IPS-11a (cell line): Measurements from ENCODE around the gene TUBA1A.
"Not testable (repeated sequence)": the region's sequence is repeated elsewhere in the genome, so short reads cannot be mapped to it uniquely, and the experiment has no call there.

Experiments
- H3K4me3 ChIP-seq: one replicate; pipeline ENCODE4 v1.5.1; 2013; ENCODE audit warnings: low read depth, low read length, control low read depth

Gene TUBA1A

DNA sequence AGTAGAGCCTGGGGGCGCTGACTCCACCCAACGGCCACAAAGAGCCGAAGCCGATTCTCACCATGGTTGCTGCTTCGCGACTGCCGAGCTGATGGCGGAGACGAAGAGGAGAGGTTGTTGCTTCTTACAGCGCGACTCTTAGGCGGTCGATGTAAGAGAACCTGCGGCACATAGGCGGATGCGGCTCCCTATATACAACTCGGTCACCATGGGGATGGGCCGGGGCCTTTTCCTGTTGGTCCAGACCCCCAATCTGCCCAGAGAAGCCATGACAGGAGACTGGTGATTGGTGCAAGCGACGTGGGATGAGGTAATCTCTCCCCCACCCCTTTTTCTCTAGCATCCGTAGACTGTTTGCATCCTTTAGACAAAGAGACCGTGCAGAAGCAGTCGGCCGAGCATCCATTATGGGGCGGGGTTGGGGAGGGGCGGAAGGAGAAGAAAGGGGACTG, at the start of gene TUBA1A:
Gene TUBA1A (minus strand): TSS at position 165 of the 452 bp plus-strand sequence. CDS start 101 bp downstream, at position 64.
- H3K4me3 ChIP-seq = peak within 1 kb of the TSS; percentile 85

GRCh38 chr12:49236423-49236822, 47.5 kb upstream of the TUBA1A start:
- no peak overlapping the region for H3K4me3 ChIP-seq

DNA sequence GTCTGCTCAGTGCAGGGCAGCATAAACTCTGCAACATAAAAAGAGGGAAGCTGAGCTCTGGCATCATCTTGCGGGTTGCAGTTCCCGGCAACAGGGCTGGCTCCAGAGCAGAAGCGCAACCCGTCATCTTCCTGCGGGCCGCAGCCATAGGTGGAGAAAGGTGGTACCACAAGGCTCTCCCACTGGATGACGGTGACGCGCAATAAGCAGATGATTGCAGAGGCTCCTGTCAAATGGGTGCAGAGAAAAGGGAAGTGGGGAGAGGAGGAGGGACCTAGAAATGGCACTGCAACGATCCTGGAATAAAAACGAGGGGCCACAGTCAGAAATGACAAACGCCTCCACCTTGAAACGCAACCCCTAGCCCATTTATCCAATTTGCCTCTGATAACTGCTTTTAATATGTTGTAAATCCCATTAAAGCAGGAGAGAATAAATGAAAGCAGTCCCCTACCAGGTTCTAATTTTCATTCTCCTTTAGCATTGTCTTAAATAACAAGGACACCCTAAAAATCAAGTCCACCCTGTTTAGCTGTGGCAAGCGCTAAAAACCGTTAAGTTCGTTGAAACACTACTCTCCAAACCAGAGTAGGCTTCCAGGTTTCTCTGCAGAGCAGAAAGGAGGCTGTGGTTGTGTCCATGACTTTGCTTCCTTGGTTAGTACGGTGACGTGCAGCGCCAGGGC, 45.1 kb upstream of the TUBA1A start:
- H3K4me3 ChIP-seq = no peak overlapping the region

- no peak overlapping the region for H3K4me3 ChIP-seq
These were observed 44.3 kb upstream of the TUBA1A start for GRCh38 chr12:49232940-49233841.

DNA sequence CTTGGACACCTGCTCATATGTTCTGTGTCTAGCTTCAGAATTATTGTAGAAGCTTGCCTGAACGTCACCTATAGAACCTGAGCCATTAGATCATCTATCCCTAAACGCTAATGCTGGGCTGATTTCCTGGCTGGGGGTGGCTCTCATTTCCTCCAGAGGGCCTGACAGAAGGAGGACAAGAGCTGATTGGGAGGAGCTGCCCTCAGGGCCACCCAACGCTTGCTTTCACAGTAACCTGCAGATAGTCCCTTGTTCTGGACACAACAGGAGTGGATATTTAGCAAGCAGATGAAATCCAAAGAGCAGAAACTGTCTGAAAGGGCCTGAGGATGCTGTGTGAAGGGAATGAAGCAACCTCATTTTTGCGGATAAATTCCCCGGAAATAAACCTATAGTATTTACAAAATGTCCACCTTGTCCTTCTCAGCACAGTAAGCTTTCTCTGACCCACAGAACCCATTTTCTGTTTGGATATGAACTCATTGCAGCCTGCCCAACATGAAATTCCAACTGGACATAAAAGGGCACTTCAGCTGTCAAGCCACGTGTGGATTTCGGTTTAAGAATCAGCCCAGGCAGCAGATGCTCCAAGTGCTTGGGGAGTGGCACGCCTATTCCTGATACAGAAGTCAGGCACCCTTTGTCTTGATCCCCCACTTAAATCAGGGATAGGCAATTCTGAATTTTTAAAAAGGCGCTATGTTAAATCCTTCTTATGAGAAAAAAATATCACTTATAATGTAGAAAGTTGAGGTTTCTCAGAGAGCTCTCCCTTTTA, 43.2 kb upstream of the TUBA1A start:
- H3K4me3 ChIP-seq = no peak overlapping the region

DNA sequence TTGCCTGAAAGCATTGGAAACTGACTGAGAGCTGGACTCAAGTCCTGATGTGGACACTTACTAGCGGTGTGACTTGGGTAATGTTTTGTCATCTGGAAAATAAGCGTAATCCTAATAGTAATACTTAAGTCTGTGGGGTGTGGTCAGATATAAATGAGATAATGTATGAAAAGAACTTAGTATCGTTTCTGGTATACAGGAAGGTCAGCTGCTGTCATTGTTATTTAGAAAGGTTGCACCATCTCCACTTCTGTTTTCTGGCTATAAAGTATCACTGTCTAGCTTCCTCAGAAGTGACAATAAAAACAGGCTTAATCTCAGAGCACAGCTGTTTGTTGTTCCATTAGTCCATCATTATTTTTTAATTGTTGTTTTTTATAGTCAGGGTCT, 41.9 kb upstream of the TUBA1A start:
- H3K4me3 ChIP-seq = no peak overlapping the region

DNA sequence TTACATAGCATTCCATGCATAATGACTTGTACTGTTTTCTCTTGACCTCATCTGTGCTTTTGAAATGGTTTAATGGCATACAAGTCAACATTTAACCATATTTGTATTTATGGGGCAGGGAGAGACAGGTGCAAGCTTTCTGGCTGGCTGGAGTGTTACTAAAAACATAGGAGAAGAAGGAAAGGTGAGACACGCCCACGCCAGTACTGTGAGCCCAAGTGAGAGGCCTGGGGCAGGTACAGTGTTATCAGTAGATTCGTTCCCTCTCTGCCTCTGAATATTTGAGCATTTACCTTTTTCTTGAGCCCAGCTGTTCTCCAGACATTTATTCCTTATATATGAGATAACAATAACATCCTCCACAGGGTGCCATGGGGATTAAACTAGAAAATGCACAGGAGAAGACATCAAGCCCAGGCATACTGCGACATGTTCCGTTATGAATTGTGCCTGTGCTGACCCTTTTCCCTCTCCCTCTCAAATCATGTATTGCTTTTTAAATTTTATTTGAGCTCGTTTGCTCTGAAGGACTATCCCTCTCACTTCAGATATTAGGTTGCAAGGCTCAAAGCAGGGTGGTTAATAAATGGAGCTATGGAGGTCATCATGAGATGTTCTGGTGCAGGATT, 41.4 kb upstream of the TUBA1A start:
- H3K4me3 ChIP-seq = no peak overlapping the region

DNA sequence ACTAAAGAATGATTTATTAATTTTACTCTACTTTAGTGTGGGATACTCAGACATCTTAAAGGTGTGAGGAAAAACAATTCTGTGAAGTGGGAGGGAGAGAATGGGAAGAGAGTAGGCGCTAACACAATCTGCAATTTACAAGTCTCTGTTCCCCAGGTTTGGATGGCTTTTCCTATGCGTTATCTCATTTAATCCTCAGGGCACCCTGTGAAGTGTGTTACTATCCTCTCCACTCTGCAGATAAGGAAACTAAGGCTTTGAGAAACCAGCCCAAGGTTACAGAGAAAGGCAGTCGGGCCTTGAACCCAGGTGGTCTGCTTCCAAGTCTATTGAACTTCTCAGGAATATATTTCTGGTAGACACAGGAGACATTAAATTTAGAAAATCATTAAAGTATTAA, 39.8 kb upstream of the TUBA1A start:
- H3K4me3 ChIP-seq = no peak overlapping the region

DNA sequence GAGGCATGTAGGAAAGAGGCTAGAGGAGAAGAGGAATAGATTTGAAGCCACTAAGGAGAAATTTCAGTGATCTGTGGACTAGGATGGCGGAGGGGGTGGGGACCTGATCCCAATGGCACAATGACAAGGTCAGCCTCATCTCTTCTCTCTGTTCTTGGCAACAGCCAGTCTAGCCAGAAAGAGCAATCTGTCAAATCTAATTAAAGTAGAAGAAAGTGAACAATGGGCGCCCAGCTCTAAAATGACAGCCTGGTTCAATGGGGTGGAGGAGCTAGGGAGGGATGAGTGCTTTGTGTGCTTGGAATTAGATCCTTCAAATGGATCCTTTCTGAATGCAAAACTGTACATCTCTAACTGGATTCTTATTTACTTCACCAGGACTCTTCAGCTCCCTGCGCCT, 38.8 kb upstream of the TUBA1A start:
- H3K4me3 ChIP-seq = no peak overlapping the region

- no peak overlapping the region for H3K4me3 ChIP-seq
These were observed 36.8 kb upstream of the TUBA1A start for GRCh38 chr12:49225576-49226166.

DNA sequence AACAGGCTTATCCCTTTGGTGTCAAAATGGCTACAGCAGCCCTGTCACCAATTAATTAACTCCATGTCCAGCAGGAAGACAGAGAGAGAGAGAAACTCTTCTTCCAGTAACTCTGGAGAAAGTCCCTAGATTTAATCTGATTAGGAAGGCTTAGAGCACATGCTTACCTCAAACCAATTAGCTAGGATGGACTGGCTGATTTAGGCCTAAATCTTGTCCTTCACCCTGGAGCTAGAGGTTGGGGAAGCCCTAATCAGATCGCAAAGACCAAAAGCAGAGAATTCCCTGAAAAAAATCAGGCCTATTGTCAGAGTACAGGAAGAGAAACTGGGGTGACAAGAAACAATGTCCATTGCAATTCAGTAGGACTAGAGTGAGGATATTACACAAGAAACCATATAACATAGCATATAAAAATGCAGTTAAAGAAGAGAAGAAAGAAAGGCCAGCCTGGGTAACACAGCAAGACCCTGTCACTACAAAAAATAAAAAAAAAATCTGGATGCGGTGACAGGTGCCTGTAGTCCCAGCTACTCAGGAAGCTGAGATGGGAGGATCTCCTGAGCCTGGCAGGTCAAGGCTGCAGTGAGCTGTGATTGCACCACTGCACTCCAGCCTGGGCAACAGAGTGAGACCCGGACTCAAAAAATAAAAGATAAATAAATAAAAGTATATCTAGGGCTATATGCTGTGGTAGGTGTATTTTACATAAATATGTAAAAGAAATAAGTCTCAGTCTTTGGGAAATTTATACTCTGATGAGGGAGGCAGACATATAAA, 34.9 kb upstream of the TUBA1A start:
- H3K4me3 ChIP-seq = no peak overlapping the region

DNA sequence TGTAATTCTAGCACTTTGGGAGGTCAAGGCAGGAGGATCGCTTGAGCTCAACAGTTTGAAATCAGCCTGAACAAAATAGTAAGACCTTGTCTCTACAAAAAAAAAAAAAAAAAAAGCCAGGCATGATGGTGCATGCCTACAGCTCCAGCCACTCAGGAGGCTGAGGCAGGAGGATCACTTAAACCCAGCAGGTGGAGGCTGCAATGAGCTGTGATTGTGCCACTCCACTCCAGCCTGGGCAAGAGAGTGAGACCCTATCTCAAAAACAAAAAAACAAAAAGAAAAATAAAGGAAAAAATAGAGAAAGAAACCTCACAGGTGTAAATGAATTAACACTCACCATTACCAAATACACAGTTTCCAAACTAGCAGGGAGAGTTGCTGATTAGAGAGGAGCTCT, 34.2 kb upstream of the TUBA1A start:
- no peak overlapping the region for H3K4me3 ChIP-seq

- H3K4me3 ChIP-seq = no peak overlapping the region
These were observed 32.1 kb upstream of the TUBA1A start for GRCh38 chr12:49220972-49221371.

- no peak overlapping the region for H3K4me3 ChIP-seq
These were observed 30.6 kb upstream of the TUBA1A start for GRCh38 chr12:49219417-49220026.

- no peak overlapping the region for H3K4me3 ChIP-seq
These were observed 23.7 kb upstream of the TUBA1A start for GRCh38 chr12:49212572-49212971.

DNA sequence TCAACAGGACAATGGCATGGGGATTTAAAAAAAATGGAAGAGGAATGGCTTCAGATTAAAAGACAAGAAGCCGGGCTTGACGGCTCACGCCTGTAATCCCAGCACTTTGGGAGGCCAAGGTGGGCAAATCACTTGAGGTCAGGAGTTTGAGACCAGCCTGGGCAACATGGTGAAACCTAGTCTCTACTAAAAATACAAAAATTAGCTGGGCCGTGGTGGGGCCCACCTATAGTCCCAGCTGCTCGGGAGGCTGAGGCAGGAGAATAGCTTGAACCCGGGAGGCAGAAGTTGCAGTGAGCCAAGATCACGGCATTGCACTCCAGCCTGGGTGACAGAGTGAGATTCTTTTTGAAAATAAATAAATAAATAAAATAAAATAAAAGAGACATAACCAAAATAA, 21.8 kb upstream of the TUBA1A start:
- H3K4me3 ChIP-seq = not testable (repeated sequence)

DNA sequence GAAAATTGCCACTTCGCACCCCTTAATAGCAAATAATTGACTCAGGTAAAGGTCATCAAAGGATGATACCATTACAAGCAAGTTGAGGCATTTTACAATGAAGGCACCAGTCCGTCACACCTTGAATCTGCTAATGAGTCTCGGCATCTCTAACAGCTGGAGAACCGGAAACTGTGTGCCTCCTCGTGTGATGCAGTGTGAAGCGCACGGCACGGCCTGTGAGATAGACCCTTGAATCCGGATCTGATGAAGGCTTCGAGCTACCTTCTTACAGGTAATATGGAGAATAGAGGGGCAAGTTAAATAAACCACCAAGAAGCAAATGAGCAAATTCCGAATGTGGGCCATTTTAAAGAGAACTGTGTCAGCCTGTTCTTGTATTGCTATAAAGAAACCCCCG, 19.8 kb upstream of the TUBA1A start:
- H3K4me3 ChIP-seq = no peak overlapping the region

- H3K4me3 ChIP-seq = no peak overlapping the region
These were observed 19.3 kb upstream of the TUBA1A start for GRCh38 chr12:49208146-49208545.

- no peak overlapping the region for H3K4me3 ChIP-seq
These were observed 17.5 kb upstream of the TUBA1A start for GRCh38 chr12:49206389-49206788.
